CD14-positive monocyte (primary cell): ENCODE data around the gene LYSMD1. TPM values are rescaled to one million over a fixed set of nuclear protein-coding genes. Genes with fewer than 3 reads are reported as not detected.

Experiments
- DNase-seq, 3 donors: peaks; one replicate each; pipeline ENCODE4 v3.0.0-alpha.2; 2011 to 2022
- H2AFZ ChIP-seq: 2 replicates; pipeline ENCODE4 v1.6.0; 2012; ENCODE audit warnings: mild to moderate bottlenecking, low read depth, low read length, inconsistent platforms; ENCODE audit not compliant: insufficient read depth, poor library complexity, severe bottlenecking
- H3K27ac ChIP-seq, 2 donors: 1 replicate in 1 of 2; 2 replicates in 1 of 2; pipeline ENCODE4 v1.5.1; 2012 to 2013; ENCODE audit warnings: low read length in 2 of 2, control low read depth in 1 of 2, inconsistent platforms in 1 of 2, low read depth in 1 of 2, mild to moderate bottlenecking in 1 of 2
- H3K27me3 ChIP-seq, 2 donors: one replicate each; pipeline versions ENCODE4 v1.6.0 to v1.6.1; 2011 to 2013; ENCODE audit warnings: low read length in 2 of 2; ENCODE audit not compliant: control insufficient read depth in 2 of 2, insufficient read depth in 2 of 2
- H3K36me3 ChIP-seq, 2 donors: replicated peaks in 1 of 2; 1 replicate in 1 of 2; 2 replicates in 1 of 2; pipeline versions ENCODE4 v1.5.1 to v1.6.1; 2012 to 2013; ENCODE audit warnings: low read length in 2 of 2, control low read depth in 1 of 2, inconsistent platforms in 1 of 2, mild to moderate bottlenecking in 1 of 2; ENCODE audit not compliant: insufficient read depth in 2 of 2, control insufficient read depth in 1 of 2
- H3K4me1 ChIP-seq, 2 donors: 1 replicate in 1 of 2; 2 replicates in 1 of 2; pipeline versions ENCODE4 v1.5.1 to v1.6.1; 2012 to 2013; ENCODE audit warnings: low read length in 2 of 2, control low read depth in 1 of 2, inconsistent platforms in 1 of 2, mild to moderate bottlenecking in 1 of 2, moderate library complexity in 1 of 2; ENCODE audit not compliant: insufficient read depth in 2 of 2, control insufficient read depth in 1 of 2
- H3K4me2 ChIP-seq: replicated peaks from 2 replicates; pipeline ENCODE3; 2012; ENCODE audit warnings: low read length, moderate library complexity, mild to moderate bottlenecking; ENCODE audit not compliant: poor library complexity, severe bottlenecking; ENCODE audit errors: extremely low read depth
- H3K4me3 ChIP-seq, 3 experiments: fragments of 200-600 bp in 1 of 3; sonication (generic) in 1 of 3; replicated peaks in 1 of 3; 1 replicate in 2 of 3; 2 replicates in 1 of 3; pipeline ENCODE4 v1.5.1; 2011 to 2013; ENCODE audit warnings: low read length in 3 of 3, mild to moderate bottlenecking in 3 of 3, control low read depth in 2 of 3, low read depth in 2 of 3, inconsistent platforms in 1 of 3, moderate library complexity in 1 of 3
- H3K79me2 ChIP-seq: 2 replicates; pipeline ENCODE4 v1.6.0; 2012; ENCODE audit warnings: mild to moderate bottlenecking, control low read depth, inconsistent platforms, low read length, moderate library complexity; ENCODE audit not compliant: insufficient read depth
- H3K9ac ChIP-seq: 2 replicates; pipeline ENCODE4 v1.6.0; 2017; ENCODE audit warnings: low read length, mild to moderate bottlenecking; ENCODE audit not compliant: insufficient read depth, poor library complexity, severe bottlenecking
- H3K9me3 ChIP-seq, 2 donors: replicated peaks in 1 of 2; 1 replicate in 1 of 2; 2 replicates in 1 of 2; pipeline versions ENCODE4 v1.5.1 to v1.6.1; 2012 to 2013; ENCODE audit warnings: low read length in 2 of 2, control low read depth in 1 of 2; ENCODE audit not compliant: control insufficient read depth in 1 of 2, insufficient read depth in 1 of 2
- H4K20me1 ChIP-seq: 2 replicates; pipeline ENCODE4 v1.6.0; 2012; ENCODE audit warnings: mild to moderate bottlenecking, low read length, control low read depth, moderate library complexity; ENCODE audit not compliant: insufficient read depth
- H3K27ac Mint-ChIP-seq, 7 donors: one replicate each; pipeline ENCODE4 v1.8.0; 2020; ENCODE audit warnings: mild to moderate bottlenecking in 7 of 7, mixed read lengths in 7 of 7, moderate library complexity in 6 of 7, inconsistent platforms in 2 of 7
- H3K27me3 Mint-ChIP-seq, 3 donors: one replicate each; pipeline ENCODE4 v1.8.0; 2021 to 2022; ENCODE audit warnings: low read depth in 3 of 3, mild to moderate bottlenecking in 3 of 3, mixed read lengths in 3 of 3, moderate library complexity in 3 of 3, inconsistent platforms in 1 of 3
- H3K36me3 Mint-ChIP-seq, 2 donors: one replicate each; pipeline ENCODE4 v1.8.0; 2020; ENCODE audit warnings: mixed read lengths in 2 of 2, inconsistent platforms in 1 of 2, mild to moderate bottlenecking in 1 of 2
- H3K4me1 Mint-ChIP-seq: one replicate; pipeline ENCODE4 v1.8.0; 2020; ENCODE audit warnings: mild to moderate bottlenecking, mixed read lengths
- H3K4me3 Mint-ChIP-seq, 2 donors: one replicate each; pipeline ENCODE4 v1.8.0; 2020; ENCODE audit warnings: mild to moderate bottlenecking in 2 of 2, mixed read lengths in 2 of 2, moderate library complexity in 1 of 2
- H3K9me3 Mint-ChIP-seq, 7 donors: one replicate each; pipeline ENCODE4 v1.8.0; 2020 to 2022; ENCODE audit warnings: mixed read lengths in 7 of 7, mild to moderate bottlenecking in 6 of 7, moderate library complexity in 6 of 7, inconsistent platforms in 2 of 7
- CTCF ChIP-seq: fragments of 200-600 bp; IDR thresholded peaks from one replicate; pipeline ENCODE4 v1.8.0; 2022; ENCODE audit warnings: antibody characterized with exemption, mild to moderate bottlenecking
- WGBS: methylation state at CpG from one replicate; pipeline ENCODE4 v1.1.5; 2013; ENCODE audit warnings: missing lambda C conversion rate; ENCODE audit not compliant: insufficient coverage; 5-methylcytosine and 5-hydroxymethylcytosine counted together
- intact Hi-C, 2 donors: fragments of 100-400 bp; cut with micrococcal nuclease; formaldehyde crosslinking; loops; one replicate each; pipeline versions ENCODE4 v1.15.0 to v1.15.1; 2023
- polyA plus RNA-seq, 3 donors: library from polyadenylated mRNA; depleted of rRNA in 1 of 3; unstranded in 2 of 3; stranded (reverse) in 1 of 3; fragments of 300-500 nt in 2 of 3; fragments of >200 nt in 1 of 3; fragmentation: Illumina TruSeq in 2 of 3; gene quantifications; 1 replicate in 2 of 3; 2 replicates in 1 of 3; pipeline ENCODE4 v1.2.3, GENCODE V29; 2012 to 2021

Gene LYSMD1
- polyA plus RNA-seq, 3 donors: 0.16 to 0.24 TPM; not detected in 1

GRCh38 chr1:151133018-151133806 is 32.5 kb downstream of the LYSMD1 start:
- Histone ChIP-seq H3K9me3 (no peaks in the 10 kb centered on the region), H2AFZ (no peak overlapping the region), H4K20me1 (no peaks in the 10 kb centered on the region), H3K4me1 (peaks cover 14 to 16% of the 10 kb centered on the region in 2 donors), H3K4me2 (no peak overlapping the region), H3K27ac (no peak overlapping the region), H3K27me3 (peaks cover 0 to 8% of the 10 kb centered on the region in 2 donors), H3K9ac (no peak overlapping the region), H3K79me2 (no peaks in the 10 kb centered on the region), H3K36me3 (no peaks in the 10 kb centered on the region), H3K4me3 (no peak overlapping the region)
- no peak for DNase-seq
- H3K27ac Mint-ChIP-seq: no peak overlapping the region
- H3K27me3 Mint-ChIP-seq: peaks cover 10 to 14% (median 12%) of the 10 kb centered on the region in 3 donors
- TF ChIP-seq CTCF: no peak
- intact Hi-C loops: no loop called here
- H3K36me3 Mint-ChIP-seq: no peaks in the 10 kb centered on the region
- peaks cover 15% of the 10 kb centered on the region for H3K4me1 Mint-ChIP-seq
- peaks cover 0 to 6% (median 0%) of the 10 kb centered on the region in 7 donors for H3K9me3 Mint-ChIP-seq
- H3K4me3 Mint-ChIP-seq: peak overlapping the region in 1 of 2 donors; percentile 50
- WGBS: 97% methylated on average over 59 of the region's 65 CpGs

GRCh38 chr1:151132335-151133017 is 33.2 kb downstream of the LYSMD1 start:
- H3K27me3 Mint-ChIP-seq: peaks cover 10 to 14% (median 11%) of the 10 kb centered on the region in 3 donors
- no peak overlapping the region for H3K27ac Mint-ChIP-seq
- no peak overlapping the region for H3K27ac ChIP-seq
- no peak overlapping the region for H3K4me2 ChIP-seq
- no peaks in the 10 kb centered on the region for H3K9me3 ChIP-seq
- peaks cover 15% of the 10 kb centered on the region for H3K4me1 Mint-ChIP-seq
- H3K4me1 ChIP-seq: peaks cover 14 to 16% of the 10 kb centered on the region in 2 donors
- no peak overlapping the region for H2AFZ ChIP-seq
- H3K9me3 Mint-ChIP-seq: peaks cover 0 to 6% (median 0%) of the 10 kb centered on the region in 7 donors
- H3K27me3 ChIP-seq: peaks cover 0 to 8% of the 10 kb centered on the region in 2 donors
- no peak overlapping the region for H3K4me3 ChIP-seq
- H3K36me3 ChIP-seq: no peaks in the 10 kb centered on the region
- no peaks in the 10 kb centered on the region for H3K79me2 ChIP-seq
- TF ChIP-seq CTCF: no peak
- no peaks in the 10 kb centered on the region for H4K20me1 ChIP-seq
- no peak overlapping the region for H3K9ac ChIP-seq
- 91% methylated on average over 74 of the region's 74 CpGs for WGBS
- H3K4me3 Mint-ChIP-seq: peak overlapping the region in 1 of 2 donors; percentile 7
- intact Hi-C loops: no loop called here
- DNase-seq: no peak
- no peaks in the 10 kb centered on the region for H3K36me3 Mint-ChIP-seq
